ENCODE results near the gene IGHMBP2. TPM values are rescaled to one million over a fixed set of nuclear protein-coding genes. Genes with fewer than 3 reads are reported as not detected.

IGHMBP2 gene
- total and polyA plus RNA-seq, 2 of the 8 experiments (the other 6 are each of a cell fraction or from before 2014, with no cell fraction given) = 8.4 to 17.6 TPM

DNA sequence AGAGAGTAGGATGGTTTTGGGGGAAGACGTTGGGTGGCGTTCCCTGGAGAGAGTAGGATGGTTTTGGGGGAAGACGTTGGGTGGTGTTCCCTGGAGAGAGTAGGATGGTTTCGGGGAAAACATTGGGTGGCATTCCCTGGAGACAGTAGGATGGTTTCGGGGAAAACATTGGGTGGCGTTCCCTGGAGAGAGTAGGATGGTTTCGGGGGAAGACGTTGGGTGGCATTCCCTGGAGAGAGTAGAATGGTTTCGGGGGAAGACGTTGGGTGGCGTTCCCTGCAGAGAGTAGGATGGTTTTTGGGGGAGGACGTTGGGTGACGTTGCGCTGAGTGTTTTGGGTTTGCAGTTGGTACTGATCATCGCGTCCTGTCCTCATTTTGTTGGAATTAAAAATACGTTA is 28.2 kb downstream of the IGHMBP2 start:
- no peak overlapping the region for H4K8ac ChIP-seq (ENCODE audit: extremely low read depth, insufficient read depth, low read length)
- CTCF ChIA-PET (ENCODE audit: partially characterized antibody) = no interaction called here
- no peak overlapping the region for H2BK120ac ChIP-seq (replicated peaks; ENCODE audit: low read depth, low read length)
- H3K9me3 ChIP-seq (ENCODE audit: insufficient read depth in 2 of 2, low read depth in 1 of 2, low read length in 1 of 2) = no peaks in the 10 kb centered on the region
- TF ChIP-seq EZH2 (IDR thresholded peaks at IDR 0.05; ENCODE audit: low read depth, low read length, severe bottlenecking) (no peak), CBX8 (IDR thresholded peaks at IDR 0.05; ENCODE audit: borderline replicate concordance, low read depth, low read length) (no peak), TAF1 (IDR thresholded peaks at IDR 0.05; ENCODE audit: low read depth, low read length) (no peak), CREB1 (IDR thresholded peaks at IDR 0.05) (no peak), HDAC2 (IDR thresholded peaks at IDR 0.05; ENCODE audit: borderline replicate concordance in 1 of 2, low read depth in 2 of 2, low read length in 2 of 2) (no peak)
- TF ChIP-seq, protein P1, sequence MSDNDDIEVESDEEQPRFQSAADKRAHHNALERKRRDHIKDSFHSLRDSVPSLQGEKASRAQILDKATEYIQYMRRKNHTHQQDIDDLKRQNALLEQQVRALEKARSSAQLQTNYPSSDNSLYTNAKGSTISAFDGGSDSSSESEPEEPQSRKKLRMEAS (IDR thresholded peaks at IDR 0.05) = no peak
- no peak overlapping the region for H3K4me3 ChIP-seq (ENCODE audit: extremely low read depth in 1 of 4, insufficient read depth in 2 of 4, low read depth in 3 of 4, low read length in 4 of 4)
- H3K14ac ChIP-seq (ENCODE audit: insufficient read length) = no peak overlapping the region
- no peak overlapping the region for H2BK15ac ChIP-seq (ENCODE audit: low read length)
- H3K27ac ChIP-seq (ENCODE audit: low read depth, low read length) = no peak overlapping the region
- no peak overlapping the region for H3K56ac ChIP-seq (replicated peaks; ENCODE audit: insufficient read length, low read depth, low read length)
- POLR2A ChIA-PET (ENCODE audit: partially characterized antibody) = interaction anchor here (1.3 kb wide), 1 partner anchor 29 kb away, joined by 3 read pairs; the partner anchor contains the start of gene MRPL21
- peaks cover 3 to 7% of the 10 kb centered on the region in 2 experiments for H4K20me1 ChIP-seq (replicated peaks in 1 of 2; ENCODE audit: control insufficient read depth in 1 of 2, insufficient read depth in 2 of 2, low read length in 2 of 2)
- H3K4me1 ChIP-seq (replicated peaks in 1 of 4; ENCODE audit: control insufficient read depth in 3 of 4, insufficient read depth in 4 of 4, low read length in 3 of 4) = no peaks in the 10 kb centered on the region
- no peak overlapping the region for H4K5ac ChIP-seq (ENCODE audit: insufficient read length, low read depth, low read length)
- no peaks in the 10 kb centered on the region for H3K23me2 ChIP-seq (ENCODE audit: low read depth, low read length)
- 87% methylated on average over 17 of the region's 17 CpGs; no CpG with 5 or more reads in 1 of the 2 experiments for WGBS, 2 experiments (ENCODE audit: extremely low coverage in 1 of 2, insufficient coverage in 1 of 2, insufficient read length in 1 of 2, insufficient replicate concordance in 2 of 2, low coverage in 1 of 2, low lambda C conversion rate in 2 of 2, missing lambda C conversion rate in 1 of 2)
- no peak overlapping the region for H2BK20ac ChIP-seq (ENCODE audit: low read length)
- no peaks in the 10 kb centered on the region for H3K27me3 ChIP-seq (replicated peaks in 1 of 4; ENCODE audit: control insufficient read depth in 3 of 4, extremely low read depth in 1 of 4, insufficient read depth in 3 of 4, low read length in 3 of 4)
- DNase-seq (ENCODE audit: low read depth in 1 of 2, low spot score in 2 of 2) = no peak
- H3K79me1 ChIP-seq (ENCODE audit: low read depth, low read length) = no peaks in the 10 kb centered on the region; the same call in 1 of the 2 replicates
- no peaks in the 10 kb centered on the region for H3K79me2 ChIP-seq (ENCODE audit: control insufficient read depth in 1 of 2, insufficient read depth in 2 of 2, low read length in 2 of 2)
- H2AK5ac ChIP-seq (ENCODE audit: low read depth, low read length) = no peak overlapping the region
- peaks cover 2 to 20% (median 13%) of the 10 kb centered on the region in 4 experiments; a peak in 6 of 8 replicates for H3K36me3 ChIP-seq (ENCODE audit: control insufficient read depth in 2 of 4, insufficient read depth in 4 of 4, low read length in 3 of 4)
- H3K4ac ChIP-seq (replicated peaks; ENCODE audit: insufficient read length, low read depth, low read length) = no peak overlapping the region
- no peak overlapping the region for H4K91ac ChIP-seq (replicated peaks; ENCODE audit: insufficient read length, low read length)
- no peak overlapping the region for H3K9ac ChIP-seq (replicated peaks in 1 of 4; ENCODE audit: extremely low read depth in 1 of 4, low read depth in 3 of 4, low read length in 3 of 4)
- H3K23ac ChIP-seq (ENCODE audit: insufficient read length) = no peak overlapping the region
- no peak overlapping the region for H3K4me2 ChIP-seq (ENCODE audit: insufficient read depth in 1 of 2, low read depth in 2 of 2, low read length in 2 of 2)
- no peak overlapping the region for H3K18ac ChIP-seq (ENCODE audit: extremely low read depth, low read length)
- H2BK5ac ChIP-seq (ENCODE audit: low read depth, low read length) = no peak overlapping the region; the same call in 1 of the 2 replicates
- no peak overlapping the region for H2BK12ac ChIP-seq (ENCODE audit: low read depth, low read length)
- H2AFZ ChIP-seq (ENCODE audit: low read length) = no peak overlapping the region
- FAIRE-seq = no peak

All from H1 (cell line).